ENCODE measurements around the gene CDC42EP3. TPM values are rescaled to one million over a fixed set of nuclear protein-coding genes. Genes with fewer than 3 reads are reported as not detected.
A peak's percentile ranks its signal among the peaks of the same experiment; 100 is the strongest.

CDC42EP3 gene
- polyA plus RNA-seq, 2 of the 4 experiments (the other 2 are of a cell fraction) = 23.8 to 39.1 TPM

DNA sequence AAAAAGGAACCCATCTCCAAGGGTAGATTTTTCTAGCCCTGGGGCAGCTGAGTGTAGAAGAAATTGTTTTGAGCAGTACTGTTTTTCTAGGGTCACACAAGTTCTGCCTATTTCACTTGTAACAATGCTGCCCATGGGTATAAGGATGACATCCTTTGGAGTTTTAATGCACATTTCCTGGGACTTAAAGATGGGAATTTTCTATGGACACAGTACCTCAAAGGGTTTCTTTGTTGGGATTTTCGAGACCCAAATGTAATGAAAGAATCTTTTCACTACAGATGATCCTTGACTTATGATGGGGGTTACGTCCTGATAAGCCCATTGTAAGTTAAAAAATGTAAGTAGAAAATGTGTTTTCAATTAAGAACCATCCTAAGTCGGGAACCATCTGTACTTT lies 31.8 kb downstream of the CDC42EP3 start:
- 81% methylated on average over 3 of the region's 3 CpGs for WGBS (ENCODE audit: missing lambda C conversion rate)
- Histone ChIP-seq H3K27ac (no peak overlapping the region), H3K9me3 (no peaks in the 10 kb centered on the region), H3K4me2 (no peak overlapping the region), H3K4me1 (peaks cover 15% of the 10 kb centered on the region; the same call in 2 of the 3 replicates), H3K4me3 (no peak overlapping the region)
- POLR2A ChIA-PET = no interaction called here
- FAIRE-seq (no peak), DNase-seq (ENCODE audit: low read depth in 1 of 2, low spot score in 1 of 2) (no peak), ATAC-seq (no peak)
- TF ChIP-seq HOXB5 (CRISPR knock-in tag; IDR thresholded peaks at IDR 0.05) (no peak), KDM5A (IDR thresholded peaks at IDR 0.05) (no peak), JUN (IDR thresholded peaks at IDR 0.05) (no peak), RAD21 (conservative IDR thresholded peaks at IDR 0.05 in 1 of 2, IDR thresholded peaks at IDR 0.05 in 1 of 2) (no peak), ZNF302 (CRISPR knock-in tag; IDR thresholded peaks at IDR 0.05) (no peak), NR3C1 (IDR thresholded peaks at IDR 0.05) (no peak), EHF (CRISPR knock-in tag; IDR thresholded peaks at IDR 0.05) (no peak)
- TF ChIP-seq, protein P1, sequence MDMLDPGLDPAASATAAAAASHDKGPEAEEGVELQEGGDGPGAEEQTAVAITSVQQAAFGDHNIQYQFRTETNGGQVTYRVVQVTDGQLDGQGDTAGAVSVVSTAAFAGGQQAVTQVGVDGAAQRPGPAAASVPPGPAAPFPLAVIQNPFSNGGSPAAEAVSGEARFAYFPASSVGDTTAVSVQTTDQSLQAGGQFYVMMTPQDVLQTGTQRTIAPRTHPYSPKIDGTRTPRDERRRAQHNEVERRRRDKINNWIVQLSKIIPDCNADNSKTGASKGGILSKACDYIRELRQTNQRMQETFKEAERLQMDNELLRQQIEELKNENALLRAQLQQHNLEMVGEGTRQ (IDR thresholded peaks at IDR 0.05) = no peak
- TF ChIP-seq, protein P2, sequence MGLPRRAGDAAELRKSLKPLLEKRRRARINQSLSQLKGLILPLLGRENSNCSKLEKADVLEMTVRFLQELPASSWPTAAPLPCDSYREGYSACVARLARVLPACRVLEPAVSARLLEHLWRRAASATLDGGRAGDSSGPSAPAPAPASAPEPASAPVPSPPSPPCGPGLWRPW (IDR thresholded peaks at IDR 0.05) = no peak
- CTCF ChIA-PET = interaction anchor here (0.7 to 3.7 kb wide), 2 partner anchors 18 to 237 kb away, joined by 4 to 13 read pairs; no protein-coding TSS in a partner anchor

GRCh38 chr2:37638973-37639372 lies 32.5 kb downstream of the CDC42EP3 start:
- WGBS (ENCODE audit: missing lambda C conversion rate) = 82% methylated on average over 3 of the region's 3 CpGs
- TF ChIP-seq ZC3H11A (IDR thresholded peaks at IDR 0.05) (no peak), KDM5A (IDR thresholded peaks at IDR 0.05) (no peak), ESRRA (IDR thresholded peaks at IDR 0.05; ENCODE audit: borderline replicate concordance, low read length) (no peak), PBX3 (IDR thresholded peaks at IDR 0.05) (no peak), SMC3 (IDR thresholded peaks at IDR 0.05) (no peak), PHF8 (IDR thresholded peaks at IDR 0.05; ENCODE audit: borderline replicate concordance, low read depth) (no peak), ZSCAN20 (CRISPR knock-in tag; IDR thresholded peaks at IDR 0.05) (no peak), NFE2L2 (conservative IDR thresholded peaks at IDR 0.05; ENCODE audit: low read length) (no peak), ZFP36 (IDR thresholded peaks at IDR 0.05; ENCODE audit: borderline replicate concordance, partially characterized antibody) (no peak), JUN (IDR thresholded peaks at IDR 0.05) (no peak), ZNF302 (CRISPR knock-in tag; IDR thresholded peaks at IDR 0.05) (no peak), CHD2 (IDR thresholded peaks at IDR 0.05; ENCODE audit: low read length, partially characterized antibody) (no peak), FOXS1 (CRISPR knock-in tag; IDR thresholded peaks at IDR 0.05) (no peak)
- TF ChIP-seq, protein P3, sequence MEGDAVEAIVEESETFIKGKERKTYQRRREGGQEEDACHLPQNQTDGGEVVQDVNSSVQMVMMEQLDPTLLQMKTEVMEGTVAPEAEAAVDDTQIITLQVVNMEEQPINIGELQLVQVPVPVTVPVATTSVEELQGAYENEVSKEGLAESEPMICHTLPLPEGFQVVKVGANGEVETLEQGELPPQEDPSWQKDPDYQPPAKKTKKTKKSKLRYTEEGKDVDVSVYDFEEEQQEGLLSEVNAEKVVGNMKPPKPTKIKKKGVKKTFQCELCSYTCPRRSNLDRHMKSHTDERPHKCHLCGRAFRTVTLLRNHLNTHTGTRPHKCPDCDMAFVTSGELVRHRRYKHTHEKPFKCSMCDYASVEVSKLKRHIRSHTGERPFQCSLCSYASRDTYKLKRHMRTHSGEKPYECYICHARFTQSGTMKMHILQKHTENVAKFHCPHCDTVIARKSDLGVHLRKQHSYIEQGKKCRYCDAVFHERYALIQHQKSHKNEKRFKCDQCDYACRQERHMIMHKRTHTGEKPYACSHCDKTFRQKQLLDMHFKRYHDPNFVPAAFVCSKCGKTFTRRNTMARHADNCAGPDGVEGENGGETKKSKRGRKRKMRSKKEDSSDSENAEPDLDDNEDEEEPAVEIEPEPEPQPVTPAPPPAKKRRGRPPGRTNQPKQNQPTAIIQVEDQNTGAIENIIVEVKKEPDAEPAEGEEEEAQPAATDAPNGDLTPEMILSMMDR (IDR thresholded peaks at IDR 0.05) = no peak
- TF ChIP-seq, protein P4, sequence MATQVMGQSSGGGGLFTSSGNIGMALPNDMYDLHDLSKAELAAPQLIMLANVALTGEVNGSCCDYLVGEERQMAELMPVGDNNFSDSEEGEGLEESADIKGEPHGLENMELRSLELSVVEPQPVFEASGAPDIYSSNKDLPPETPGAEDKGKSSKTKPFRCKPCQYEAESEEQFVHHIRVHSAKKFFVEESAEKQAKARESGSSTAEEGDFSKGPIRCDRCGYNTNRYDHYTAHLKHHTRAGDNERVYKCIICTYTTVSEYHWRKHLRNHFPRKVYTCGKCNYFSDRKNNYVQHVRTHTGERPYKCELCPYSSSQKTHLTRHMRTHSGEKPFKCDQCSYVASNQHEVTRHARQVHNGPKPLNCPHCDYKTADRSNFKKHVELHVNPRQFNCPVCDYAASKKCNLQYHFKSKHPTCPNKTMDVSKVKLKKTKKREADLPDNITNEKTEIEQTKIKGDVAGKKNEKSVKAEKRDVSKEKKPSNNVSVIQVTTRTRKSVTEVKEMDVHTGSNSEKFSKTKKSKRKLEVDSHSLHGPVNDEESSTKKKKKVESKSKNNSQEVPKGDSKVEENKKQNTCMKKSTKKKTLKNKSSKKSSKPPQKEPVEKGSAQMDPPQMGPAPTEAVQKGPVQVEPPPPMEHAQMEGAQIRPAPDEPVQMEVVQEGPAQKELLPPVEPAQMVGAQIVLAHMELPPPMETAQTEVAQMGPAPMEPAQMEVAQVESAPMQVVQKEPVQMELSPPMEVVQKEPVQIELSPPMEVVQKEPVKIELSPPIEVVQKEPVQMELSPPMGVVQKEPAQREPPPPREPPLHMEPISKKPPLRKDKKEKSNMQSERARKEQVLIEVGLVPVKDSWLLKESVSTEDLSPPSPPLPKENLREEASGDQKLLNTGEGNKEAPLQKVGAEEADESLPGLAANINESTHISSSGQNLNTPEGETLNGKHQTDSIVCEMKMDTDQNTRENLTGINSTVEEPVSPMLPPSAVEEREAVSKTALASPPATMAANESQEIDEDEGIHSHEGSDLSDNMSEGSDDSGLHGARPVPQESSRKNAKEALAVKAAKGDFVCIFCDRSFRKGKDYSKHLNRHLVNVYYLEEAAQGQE (IDR thresholded peaks at IDR 0.05) = no peak
- H3K4me1 ChIP-seq = peaks cover 8% of the 10 kb centered on the region; the same call in 2 of the 3 replicates
- ATAC-seq = peak in 1 of 2 experiments; percentile 18; a peak in 1 of 6 replicates
- no peak overlapping the region for H3K4me3 ChIP-seq
- no peaks in the 10 kb centered on the region for H3K9me3 ChIP-seq
- no peak for FAIRE-seq
- no peak for DNase-seq (ENCODE audit: low read depth in 1 of 2, low spot score in 1 of 2)
- H3K27ac ChIP-seq = no peak overlapping the region
- CTCF ChIA-PET = interaction anchor here (0.7 to 3.7 kb wide), 2 partner anchors 18 to 238 kb away, joined by 4 to 13 read pairs; no protein-coding TSS in a partner anchor
- POLR2A ChIA-PET = no interaction called here
- no peak overlapping the region for H3K4me2 ChIP-seq

Measured in A549 (cell line).